ENCODE data around the gene TMPRSS3. TPM values are rescaled to one million over a fixed set of nuclear protein-coding genes. Genes with fewer than 3 reads are reported as not detected.

The TMPRSS3 gene
- total RNA-seq = 0.22 TPM in 1 of 2 replicates, not detected in the other

DNA sequence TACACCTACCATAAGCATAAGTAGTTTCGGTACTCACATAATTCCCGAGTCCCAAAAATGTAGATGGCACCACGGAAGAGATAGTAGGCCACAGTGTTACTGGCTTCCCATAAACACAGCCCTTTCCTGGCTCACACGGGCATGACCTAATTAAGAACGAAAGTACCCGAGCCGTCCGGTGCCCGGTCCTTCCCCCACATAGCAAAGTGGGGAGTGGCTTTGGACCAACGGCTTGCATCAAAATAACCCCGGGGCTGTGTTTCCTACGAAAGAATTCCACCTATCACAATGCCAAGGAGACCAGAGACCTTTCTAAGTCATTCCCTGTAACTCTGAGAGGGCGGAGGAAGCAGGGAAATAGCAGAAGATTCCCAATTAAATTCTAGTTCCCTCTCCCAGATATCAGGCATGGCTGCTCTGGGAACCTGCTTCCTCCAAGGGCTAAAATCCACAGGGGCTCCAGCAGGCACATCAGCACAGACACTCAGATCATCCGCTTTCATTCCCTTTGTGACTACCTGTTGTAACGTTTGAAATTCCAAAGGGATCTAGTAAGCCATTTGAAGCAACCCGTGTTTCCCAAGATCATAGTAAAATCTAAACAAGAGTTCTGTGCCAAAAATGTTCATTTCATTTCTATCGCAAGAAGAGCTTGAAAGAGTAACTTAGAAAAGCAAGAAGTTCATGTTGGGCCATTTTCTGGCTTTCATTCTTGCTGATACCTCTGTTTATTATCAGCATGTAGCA is at the start of gene TMPRSS3:
Gene TMPRSS3, minus strand, starts transcription at position 148 of the 747 bp plus-strand sequence. CDS start 635 bp downstream, outside the sequence.
- H3K4me3 Mint-ChIP-seq = no peak within 1 kb of the TSS
- no peak within 1 kb of the TSS for H3K27ac Mint-ChIP-seq
- TF ChIP-seq CTCF (IDR thresholded peaks at IDR 0.05) = no peak
- DNase-seq = no peak
- peaks cover 34% of the 10 kb centered on the region for H3K4me1 Mint-ChIP-seq
- no peaks in the 10 kb centered on the region for H3K9me3 Mint-ChIP-seq
- ATAC-seq (ENCODE audit: low read depth) = no peak
- ChIA-PET CTCF (no interaction called here), POLR2A (interaction anchor here (0.5 to 1.0 kb wide), 2 partner anchors 14 to 101 kb away, joined by 3 to 10 read pairs; no protein-coding TSS in a partner anchor)
- H3K36me3 Mint-ChIP-seq (ENCODE audit: low read depth) = no peaks in the 10 kb centered on the region
- peaks cover 2% of the 10 kb centered on the region for H3K27me3 Mint-ChIP-seq
- intact Hi-C loops (cut with micrococcal nuclease) = no loop called here

- no peaks in the 10 kb centered on the region for H3K9me3 Mint-ChIP-seq
- POLR2A ChIA-PET = no interaction called here
Measured at GRCh38 chr21:42445311-42445710, 49.5 kb upstream of the TMPRSS3 start.

DNA sequence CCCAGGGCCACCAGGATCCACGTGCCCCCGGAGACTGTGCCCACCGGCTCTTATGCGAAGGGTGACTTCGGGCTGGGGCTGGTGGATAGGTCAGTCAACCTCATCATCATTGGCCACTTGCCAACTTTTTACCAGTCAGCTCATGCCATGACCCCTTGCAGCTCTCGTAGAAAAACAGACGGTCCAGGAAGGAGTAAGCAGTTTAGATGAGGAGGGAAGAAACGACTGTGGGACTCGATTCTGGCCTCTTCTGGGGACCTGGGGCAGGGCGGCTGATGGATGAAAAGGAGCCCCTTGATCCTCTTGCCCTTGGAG is 48.9 kb upstream of the TMPRSS3 start:
- ChIA-PET CTCF (no interaction called here), POLR2A (no interaction called here)
- Mint-ChIP-seq H3K9me3 (no peaks in the 10 kb centered on the region), H3K4me3 (no peak overlapping the region), H3K27me3 (peaks cover 5% of the 10 kb centered on the region), H3K36me3 (ENCODE audit: low read depth) (no peaks in the 10 kb centered on the region), H3K27ac (no peak overlapping the region), H3K4me1 (peaks cover 14% of the 10 kb centered on the region)
- intact Hi-C loops (cut with micrococcal nuclease) = no loop called here
- TF ChIP-seq CTCF (IDR thresholded peaks at IDR 0.05) = no peak
- ATAC-seq (ENCODE audit: low read depth) = no peak
- peak; percentile 1 for DNase-seq

More at GRCh38 chr21:42445311-42445710, 49.5 kb upstream of the TMPRSS3 start:
- DNase-seq = peak; percentile 10
- Mint-ChIP-seq H3K4me3 (no peak overlapping the region), H3K36me3 (ENCODE audit: low read depth) (no peaks in the 10 kb centered on the region), H3K4me1 (peaks cover 13% of the 10 kb centered on the region), H3K27me3 (peaks cover 5% of the 10 kb centered on the region), H3K27ac (no peak overlapping the region)
- CTCF ChIA-PET = interaction anchor here (1.2 to 1.3 kb wide), 2 partner anchors 107 to 300 kb away, joined by 3 read pairs; no protein-coding TSS in a partner anchor
- no peak for ATAC-seq (ENCODE audit: low read depth)
- TF ChIP-seq CTCF (IDR thresholded peaks at IDR 0.05) = no peak
- intact Hi-C loops (cut with micrococcal nuclease) = no loop called here

- peaks cover 13% of the 10 kb centered on the region for H3K4me1 Mint-ChIP-seq
- H3K4me3 Mint-ChIP-seq = no peak overlapping the region
- DNase-seq = peak; percentile 5
- ChIA-PET POLR2A (no interaction called here), CTCF (no interaction called here)
- ATAC-seq (ENCODE audit: low read depth) = no peak
- H3K9me3 Mint-ChIP-seq = no peaks in the 10 kb centered on the region
- no peaks in the 10 kb centered on the region for H3K36me3 Mint-ChIP-seq (ENCODE audit: low read depth)
- TF ChIP-seq CTCF (IDR thresholded peaks at IDR 0.05) = no peak
- intact Hi-C loops (cut with micrococcal nuclease) = no loop called here
- H3K27me3 Mint-ChIP-seq = peaks cover 10% of the 10 kb centered on the region
- no peak overlapping the region for H3K27ac Mint-ChIP-seq
Measured at GRCh38 chr21:42443876-42444744, 48.3 kb upstream of the TMPRSS3 start.

GRCh38 chr21:42443181-42443785 is 47.4 kb upstream of the TMPRSS3 start:
- Mint-ChIP-seq H3K27ac (no peak overlapping the region), H3K36me3 (ENCODE audit: low read depth) (no peaks in the 10 kb centered on the region), H3K4me3 (no peak overlapping the region), H3K4me1 (peaks cover 13% of the 10 kb centered on the region), H3K27me3 (peaks cover 16% of the 10 kb centered on the region), H3K9me3 (no peaks in the 10 kb centered on the region)
- no peak for TF ChIP-seq CTCF (IDR thresholded peaks at IDR 0.05)
- CTCF ChIA-PET = no interaction called here
- POLR2A ChIA-PET = no interaction called here
- DNase-seq (peak; percentile 12), ATAC-seq (ENCODE audit: low read depth) (no peak)
- intact Hi-C loops (cut with micrococcal nuclease) = no loop called here
